Stimulated activated CD4-positive, alpha-beta T cell treated with anti-CD3 and anti-CD28 coated beads, TNF-alpha, amount 100 ng/mL, for 1 hour (primary cell): ENCODE measurements around the gene AKAP13.

ENCODE experiments used
- DNase-seq, 3 donors: peaks; one replicate each; pipeline ENCODE4 v3.0.0-alpha.2; 2020; ENCODE audit warnings: low read depth in 3 of 3, low spot score in 1 of 3

Gene AKAP13

GRCh38 chr15:85690561-85691231 is 310.3 kb downstream of the AKAP13 start:
- DNase-seq = no peak

- no peak for DNase-seq
Observed at GRCh38 chr15:85691350-85692240, 311.2 kb downstream of the AKAP13 start.

GRCh38 chr15:85692321-85692720 is 311.9 kb downstream of the AKAP13 start:
- DNase-seq = no peak

DNA sequence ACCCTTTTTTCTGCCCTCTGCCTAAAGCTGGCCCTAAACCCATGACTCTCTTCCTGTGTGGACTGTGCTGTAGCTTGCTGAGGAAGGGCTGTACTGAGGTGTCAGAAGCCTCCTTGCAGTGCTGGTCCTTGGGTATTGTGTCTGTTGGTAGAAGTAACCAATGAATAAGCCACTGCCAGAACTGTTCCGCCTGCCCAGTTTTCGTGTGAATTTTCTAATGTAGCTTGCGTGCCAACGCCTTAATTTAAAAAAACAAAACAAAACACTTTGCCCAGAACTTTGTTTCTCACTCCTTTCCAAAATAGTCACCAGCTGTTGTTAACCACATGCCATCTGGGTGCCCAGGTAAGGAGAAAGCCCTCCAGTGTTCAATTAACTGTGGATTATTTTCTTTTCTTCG is 312.5 kb downstream of the AKAP13 start:
- DNase-seq = no peak

GRCh38 chr15:85693277-85693676 is 312.9 kb downstream of the AKAP13 start:
- DNase-seq = no peak

GRCh38 chr15:85694091-85694490 is 313.7 kb downstream of the AKAP13 start:
- no peak for DNase-seq

GRCh38 chr15:85700767-85701166 is 320.4 kb downstream of the AKAP13 start:
- DNase-seq = no peak

- DNase-seq = no peak
Observed at GRCh38 chr15:85702321-85703101, 322.1 kb downstream of the AKAP13 start.

DNA sequence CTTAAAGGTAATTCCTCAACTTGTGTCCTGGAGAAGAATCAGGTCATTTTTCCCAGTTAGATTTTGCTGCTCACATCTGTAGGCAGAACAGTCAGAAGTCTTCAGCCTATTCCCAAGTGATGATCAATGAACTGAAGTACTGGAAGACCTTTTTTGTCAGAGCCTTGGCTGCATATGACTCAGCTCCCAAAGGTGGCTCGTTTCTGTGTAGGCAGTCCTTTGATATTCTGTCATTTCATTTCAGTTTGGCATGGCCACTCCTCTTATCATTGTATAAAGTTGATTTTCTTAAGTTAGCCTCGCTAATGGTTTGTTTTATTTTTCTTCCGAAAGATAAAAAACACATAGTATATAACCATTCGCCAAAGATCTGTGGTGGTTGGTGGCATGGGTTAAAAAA is 323.7 kb downstream of the AKAP13 start:
- no peak for DNase-seq

GRCh38 chr15:85704720-85705429 is 324.5 kb downstream of the AKAP13 start:
- no peak for DNase-seq

GRCh38 chr15:85706779-85707518 is 326.5 kb downstream of the AKAP13 start:
- DNase-seq = no peak

GRCh38 chr15:85707519-85708338 is 327.3 kb downstream of the AKAP13 start:
- DNase-seq = no peak

DNA sequence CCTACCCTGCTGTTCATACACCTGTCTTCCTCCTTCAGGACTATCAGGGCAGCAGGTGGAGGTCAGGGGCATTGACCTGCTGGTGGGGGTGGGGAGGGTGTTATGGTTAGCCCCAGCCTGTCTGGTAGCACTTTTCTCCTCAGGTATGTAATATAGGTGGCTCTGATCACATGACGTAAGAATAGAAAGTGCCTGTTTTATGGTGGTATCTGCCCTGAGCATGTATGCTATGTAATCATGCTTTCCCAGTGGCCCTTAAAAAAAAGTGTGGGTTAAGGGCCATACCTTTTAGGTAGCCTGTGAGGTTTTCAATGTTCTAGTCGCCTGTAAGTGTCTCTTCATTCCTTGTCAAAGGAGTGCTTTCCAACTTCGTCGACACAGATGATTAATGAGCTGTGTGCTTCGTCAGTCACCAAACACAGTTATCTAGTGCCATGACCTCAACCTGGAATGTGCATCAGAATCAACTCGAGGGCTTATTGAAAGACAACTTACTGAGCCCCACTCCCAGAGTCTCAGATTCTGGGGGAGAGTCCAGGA is 328.1 kb downstream of the AKAP13 start:
- no peak for DNase-seq

GRCh38 chr15:85709250-85709649 is 328.8 kb downstream of the AKAP13 start:
- no peak for DNase-seq

DNA sequence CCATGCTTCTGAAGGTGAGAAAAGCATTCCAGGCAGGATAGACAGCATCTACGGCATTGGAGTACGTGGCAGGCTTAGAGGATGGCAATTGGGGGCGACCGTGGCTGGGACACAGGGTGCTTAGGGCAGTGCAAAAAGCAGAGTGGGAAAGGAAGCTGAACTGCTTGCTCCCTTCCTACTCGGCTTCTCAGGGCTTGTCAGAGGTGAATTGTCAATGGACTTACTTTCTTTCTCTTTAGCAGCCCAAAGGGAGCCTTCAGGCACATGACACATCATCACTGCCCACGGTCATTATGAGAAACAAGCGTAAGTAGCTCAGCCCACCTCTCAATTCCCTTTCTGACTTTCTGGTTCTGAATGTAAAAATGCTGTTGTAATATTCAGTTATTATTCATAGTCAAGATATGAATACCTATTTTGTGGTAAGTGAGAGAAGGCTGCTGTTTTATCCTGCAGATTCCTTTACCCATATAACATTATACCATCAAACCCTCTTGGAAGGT is 330.0 kb downstream of the AKAP13 start:
- no peak for DNase-seq

GRCh38 chr15:85711580-85712192 is 331.3 kb downstream of the AKAP13 start:
- no peak for DNase-seq

GRCh38 chr15:85716261-85716660 is 335.9 kb downstream of the AKAP13 start:
- no peak for DNase-seq

GRCh38 chr15:85717212-85717611 is 336.8 kb downstream of the AKAP13 start:
- DNase-seq = no peak
